ENCODE measurements around the gene ADCY10. TPM values are rescaled to one million over a fixed set of nuclear protein-coding genes. Genes with fewer than 3 reads are reported as not detected.
A peak's percentile ranks its signal among the peaks of the same experiment; 100 is the strongest.

ADCY10 gene
- polyA plus RNA-seq, 3 donors, result 0.09 TPM; not detected in 2

DNA sequence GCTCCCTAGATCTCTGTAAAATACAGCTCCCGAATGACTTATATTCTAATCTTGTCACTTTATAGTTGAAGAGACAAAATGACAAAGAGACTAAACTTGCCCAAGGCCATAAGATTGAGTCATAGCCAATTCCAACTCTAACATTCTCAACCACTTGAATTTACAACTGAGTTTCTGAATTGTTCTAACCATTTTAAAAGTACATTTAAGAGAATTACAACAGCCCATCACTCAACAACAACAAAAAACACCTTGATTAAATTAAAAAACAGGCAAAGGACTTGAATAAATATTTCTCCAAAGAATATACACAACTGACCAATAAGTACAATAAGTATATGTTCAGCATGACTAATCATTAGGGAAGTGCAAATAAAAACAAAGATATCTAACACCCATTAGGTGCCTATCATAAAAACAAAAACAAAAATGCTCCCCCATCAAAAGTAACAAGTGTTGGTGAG, 8.7 kb upstream of the ADCY10 start:
- no peak overlapping the region for H3K9ac ChIP-seq (ENCODE audit: insufficient read depth, low read length, poor library complexity, severe bottlenecking)
- H3K36me3 ChIP-seq (replicated peaks in 1 of 2; ENCODE audit: control insufficient read depth in 1 of 2, insufficient read depth in 2 of 2, low read length in 2 of 2), result peaks cover 7 to 19% of the 10 kb centered on the region in 2 donors
- no peak overlapping the region for H2AFZ ChIP-seq (ENCODE audit: insufficient read depth, low read depth, low read length, poor library complexity, severe bottlenecking)
- no peak overlapping the region for H3K4me2 ChIP-seq (replicated peaks; ENCODE audit: extremely low read depth, low read length, poor library complexity, severe bottlenecking)
- Mint-ChIP-seq H3K36me3 (peaks cover 20 to 21% of the 10 kb centered on the region in 2 donors), H3K4me1 (peaks cover 11% of the 10 kb centered on the region), H3K9me3 (no peaks in the 10 kb centered on the region), H3K27me3 (ENCODE audit: low read depth in 3 of 3) (peaks cover 0 to 2% (median 0%) of the 10 kb centered on the region in 3 donors), H3K27ac (peak overlapping the region in 1 of 7 donors; percentile 1), H3K4me3 (no peak overlapping the region)
- no CpG with 5 or more reads among the region's 1 CpG for WGBS (ENCODE audit: insufficient coverage)
- intact Hi-C loops (cut with micrococcal nuclease), result no loop called here
- no peak for DNase-seq
- H3K27me3 ChIP-seq (ENCODE audit: control insufficient read depth in 2 of 2, insufficient read depth in 2 of 2, low read length in 2 of 2), result no peaks in the 10 kb centered on the region
- TF ChIP-seq, protein P1, sequence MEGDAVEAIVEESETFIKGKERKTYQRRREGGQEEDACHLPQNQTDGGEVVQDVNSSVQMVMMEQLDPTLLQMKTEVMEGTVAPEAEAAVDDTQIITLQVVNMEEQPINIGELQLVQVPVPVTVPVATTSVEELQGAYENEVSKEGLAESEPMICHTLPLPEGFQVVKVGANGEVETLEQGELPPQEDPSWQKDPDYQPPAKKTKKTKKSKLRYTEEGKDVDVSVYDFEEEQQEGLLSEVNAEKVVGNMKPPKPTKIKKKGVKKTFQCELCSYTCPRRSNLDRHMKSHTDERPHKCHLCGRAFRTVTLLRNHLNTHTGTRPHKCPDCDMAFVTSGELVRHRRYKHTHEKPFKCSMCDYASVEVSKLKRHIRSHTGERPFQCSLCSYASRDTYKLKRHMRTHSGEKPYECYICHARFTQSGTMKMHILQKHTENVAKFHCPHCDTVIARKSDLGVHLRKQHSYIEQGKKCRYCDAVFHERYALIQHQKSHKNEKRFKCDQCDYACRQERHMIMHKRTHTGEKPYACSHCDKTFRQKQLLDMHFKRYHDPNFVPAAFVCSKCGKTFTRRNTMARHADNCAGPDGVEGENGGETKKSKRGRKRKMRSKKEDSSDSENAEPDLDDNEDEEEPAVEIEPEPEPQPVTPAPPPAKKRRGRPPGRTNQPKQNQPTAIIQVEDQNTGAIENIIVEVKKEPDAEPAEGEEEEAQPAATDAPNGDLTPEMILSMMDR (IDR thresholded peaks at IDR 0.05), result no peak
- no peak overlapping the region for H3K4me3 ChIP-seq (replicated peaks in 1 of 3; ENCODE audit: low read depth in 2 of 3, low read length in 3 of 3)
- no peak overlapping the region for H3K27ac ChIP-seq (ENCODE audit: low read depth in 1 of 2, low read length in 2 of 2)
- peaks cover 19% of the 10 kb centered on the region for H3K79me2 ChIP-seq (ENCODE audit: insufficient read depth, low read length)
- H4K20me1 ChIP-seq (ENCODE audit: insufficient read depth, low read length), result peaks cover 7% of the 10 kb centered on the region
- H3K4me1 ChIP-seq (ENCODE audit: control insufficient read depth in 1 of 2, insufficient read depth in 2 of 2, low read length in 2 of 2), result no peaks in the 10 kb centered on the region
- H3K9me3 ChIP-seq (replicated peaks in 1 of 2; ENCODE audit: control insufficient read depth in 1 of 2, insufficient read depth in 1 of 2, low read length in 2 of 2), result no peaks in the 10 kb centered on the region

DNA sequence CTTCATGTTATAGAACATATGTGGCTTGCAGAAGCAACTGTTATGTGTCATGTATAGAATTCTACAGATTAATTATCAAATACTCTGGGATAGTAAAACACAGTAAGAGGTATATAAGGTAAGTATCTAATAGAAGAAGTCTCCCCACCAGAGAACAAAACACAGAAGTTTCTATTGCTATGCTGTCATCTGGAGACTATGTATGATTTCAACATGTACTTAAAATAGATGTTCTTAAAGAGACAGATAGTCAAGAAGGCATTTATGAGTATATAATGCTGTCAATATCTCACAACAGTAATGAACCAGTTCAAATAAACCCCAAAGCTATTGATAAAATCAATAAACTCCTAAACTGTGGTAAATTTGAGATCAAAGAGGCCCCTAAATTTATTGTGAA, 8.1 kb upstream of the ADCY10 start:
- Mint-ChIP-seq H3K36me3 (peaks cover 24 to 26% of the 10 kb centered on the region in 2 donors), H3K4me1 (peaks cover 11% of the 10 kb centered on the region), H3K4me3 (no peak overlapping the region), H3K9me3 (no peaks in the 10 kb centered on the region), H3K27me3 (ENCODE audit: low read depth in 3 of 3) (peaks cover 0 to 4% (median 0%) of the 10 kb centered on the region in 3 donors), H3K27ac (peak overlapping the region in 1 of 7 donors; percentile 13)
- TF ChIP-seq, protein P1 (IDR thresholded peaks at IDR 0.05), result no peak
- Histone ChIP-seq H2AFZ (ENCODE audit: insufficient read depth, low read depth, low read length, poor library complexity, severe bottlenecking) (no peak overlapping the region), H3K79me2 (ENCODE audit: insufficient read depth, low read length) (peaks cover 13% of the 10 kb centered on the region), H3K27me3 (ENCODE audit: control insufficient read depth in 2 of 2, insufficient read depth in 2 of 2, low read length in 2 of 2) (no peaks in the 10 kb centered on the region), H3K27ac (ENCODE audit: low read depth in 1 of 2, low read length in 2 of 2) (no peak overlapping the region), H3K9me3 (replicated peaks in 1 of 2; ENCODE audit: control insufficient read depth in 1 of 2, insufficient read depth in 1 of 2, low read length in 2 of 2) (no peaks in the 10 kb centered on the region), H3K4me3 (replicated peaks in 1 of 3; ENCODE audit: low read depth in 2 of 3, low read length in 3 of 3) (no peak overlapping the region), H3K36me3 (replicated peaks in 1 of 2; ENCODE audit: control insufficient read depth in 1 of 2, insufficient read depth in 2 of 2, low read length in 2 of 2) (peaks cover 8 to 26% of the 10 kb centered on the region in 2 donors), H3K4me1 (ENCODE audit: control insufficient read depth in 1 of 2, insufficient read depth in 2 of 2, low read length in 2 of 2) (no peaks in the 10 kb centered on the region), H3K9ac (ENCODE audit: insufficient read depth, low read length, poor library complexity, severe bottlenecking) (no peak overlapping the region), H3K4me2 (replicated peaks; ENCODE audit: extremely low read depth, low read length, poor library complexity, severe bottlenecking) (no peak overlapping the region), H4K20me1 (ENCODE audit: insufficient read depth, low read length) (peaks cover 5% of the 10 kb centered on the region)
- DNase-seq, result no peak
- intact Hi-C loops (cut with micrococcal nuclease), result no loop called here

Measured in CD14-positive monocyte (primary cell).